GM12878 (cell line): ENCODE results near the gene LENG9. TPM values are rescaled to one million over a fixed set of nuclear protein-coding genes. Genes with fewer than 3 reads are reported as not detected.

Experiments
- ATAC-seq: fragments of 200-7000 bp; cut with Tn5 transposase; 3 replicates; pipeline ENCODE4 v1.9.1; 2020; ENCODE audit warnings: mild to moderate bottlenecking, moderate library complexity
- BruUV-seq: library from RNA; stranded (reverse); fragments of 400-500 nt; replicated peaks from 2 replicates; lab custom pipeline; 2021; lab: Mats Ljungman, UMichigan
- CTCF ChIA-PET: fragments of 300-600 bp; sonication (Branson Sonifier 250); formaldehyde crosslinking; extraction: SDS; loops from one replicate; lab custom pipeline; 2021; ENCODE audit warnings: inconsistent platforms; lab: Yijun Ruan, JAX
- POLR2A ChIA-PET: fragments of 350-600 bp; formaldehyde crosslinking; extraction: SDS; loops from one replicate; lab custom pipeline; 2021; ENCODE audit warnings: inconsistent platforms; lab: Charles Lee
- RAD21 ChIA-PET: fragments of 300-600 bp; sonication (Branson Sonifier 250); formaldehyde crosslinking; loops from one replicate; lab custom pipeline; 2023; ENCODE audit warnings: antibody characterized with exemption; ENCODE audit not compliant: unreplicated experiment; lab: Charles Lee
- SMC1A ChIA-PET: fragments of 300-600 bp; sonication (Branson Sonifier 250); formaldehyde crosslinking; loops from one replicate; lab custom pipeline; 2023; ENCODE audit not compliant: unreplicated experiment, uncharacterized antibody; lab: Charles Lee
- DNase-seq: peaks from one replicate; pipeline ENCODE4 v3.0.0-alpha.2; 2011; ENCODE audit warnings: low read depth, low spot score
- FAIRE-seq: peaks from 3 replicates; lab custom pipeline; 2011; peaks lifted over from hg19 to GRCh38; lab: Jason Lieb, UNC
- H2AFZ ChIP-seq: 2 replicates; pipeline ENCODE4 v1.6.0; 2011; ENCODE audit warnings: low read depth, low read length, control low read depth; ENCODE audit not compliant: control insufficient read depth
- H3K27ac ChIP-seq: 2 replicates; pipeline ENCODE4 v1.5.1; 2011; ENCODE audit warnings: control low read depth; ENCODE audit not compliant: control insufficient read depth, insufficient read depth
- H3K27me3 ChIP-seq, 2 experiments: replicated peaks in 1 of 2; 2 replicates each; pipeline versions ENCODE4 v1.6.0 to v1.6.1; 2011; ENCODE audit warnings: low read length in 1 of 2; ENCODE audit not compliant: control insufficient read depth in 2 of 2, insufficient read depth in 2 of 2
- H3K36me3 ChIP-seq, 2 experiments: 2 replicates each; pipeline ENCODE4 v1.5.1; 2011; ENCODE audit warnings: low read length in 1 of 2; ENCODE audit not compliant: control insufficient read depth in 2 of 2, insufficient read depth in 2 of 2
- H3K4me1 ChIP-seq: 2 replicates; pipeline ENCODE4 v1.6.1; 2011; ENCODE audit warnings: mild to moderate bottlenecking, low read length, moderate library complexity, mixed read lengths; ENCODE audit not compliant: control insufficient read depth, insufficient read depth
- H3K4me2 ChIP-seq: 2 replicates; pipeline ENCODE4 v1.6.0; 2011; ENCODE audit warnings: control low read depth; ENCODE audit not compliant: control insufficient read depth, insufficient read depth
- H3K4me3 ChIP-seq: fragments of 200-600 bp; sonication (generic); 2 replicates; pipeline ENCODE4 v1.5.1; 2016
- H3K79me2 ChIP-seq: 2 replicates; pipeline ENCODE4 v1.6.0; 2011; ENCODE audit warnings: low read length; ENCODE audit not compliant: control insufficient read depth, insufficient read depth
- H3K9ac ChIP-seq: 2 replicates; pipeline ENCODE4 v1.8.0; 2011; ENCODE audit warnings: low read length, control low read depth, mixed read lengths; ENCODE audit not compliant: control insufficient read depth, insufficient read depth
- H3K9me3 ChIP-seq: replicated peaks from 3 replicates; pipeline ENCODE4 v1.5.1; 2011; ENCODE audit warnings: mild to moderate bottlenecking, low read length; ENCODE audit not compliant: control insufficient read depth, insufficient read depth
- H4K20me1 ChIP-seq: 2 replicates; pipeline ENCODE4 v1.6.0; 2011; ENCODE audit not compliant: control insufficient read depth, insufficient read depth
- CHD4 ChIP-seq: fragments of 200-600 bp; sonication (generic); IDR thresholded peaks from 2 replicates; pipeline ENCODE4 v1.6.1; 2016; ENCODE audit warnings: mild to moderate bottlenecking
- EGR1 ChIP-seq, 2 experiments: IDR thresholded peaks; 1 replicate in 1 of 2; 2 replicates in 1 of 2; pipeline ENCODE4 v1.6.1; 2011 to 2012; ENCODE audit warnings: low read depth in 2 of 2, low read length in 2 of 2, borderline replicate concordance in 1 of 2, mild to moderate bottlenecking in 1 of 2, moderate library complexity in 1 of 2
- IRF4 ChIP-seq: IDR thresholded peaks from 2 replicates; pipeline ENCODE4 v1.6.1; 2011; ENCODE audit warnings: low read depth, low read length
- LARP7 ChIP-seq: fragments of 450-650 bp; IDR thresholded peaks from 2 replicates; pipeline ENCODE4 v1.6.1; 2017; ENCODE audit warnings: mild to moderate bottlenecking
- MEF2B ChIP-seq: fragments of 450-650 bp; IDR thresholded peaks from 2 replicates; pipeline ENCODE4 v1.6.1; 2018; ENCODE audit warnings: mild to moderate bottlenecking, moderate library complexity; ENCODE audit not compliant: partially characterized antibody, poor library complexity, severe bottlenecking
- NFXL1 ChIP-seq: fragments of 450-650 bp; IDR thresholded peaks from 2 replicates; pipeline ENCODE4 v1.6.1; 2017; ENCODE audit warnings: antibody characterized with exemption, mild to moderate bottlenecking, borderline replicate concordance
- NFYA ChIP-seq: IDR thresholded peaks from 2 replicates; pipeline ENCODE4 v1.6.1; 2011; ENCODE audit warnings: low read depth, mild to moderate bottlenecking, low read length, improper control_type of control experiment, borderline replicate concordance
- POLR2A ChIP-seq: IDR thresholded peaks from 2 replicates; pipeline ENCODE4 v1.6.1; 2011; ENCODE audit warnings: low read depth, mild to moderate bottlenecking, low read length
- POU2F2 ChIP-seq: IDR thresholded peaks from 3 replicates; pipeline ENCODE4 v1.6.1; 2011; ENCODE audit warnings: low read depth, mild to moderate bottlenecking, low read length, borderline replicate concordance
- RCOR1 ChIP-seq: conservative IDR thresholded peaks from 2 replicates; pipeline ENCODE4 v1.6.1; 2012; ENCODE audit warnings: low read depth, low read length, improper control_type of control experiment
- STAT1 ChIP-seq: fragments of 450-650 bp; conservative IDR thresholded peaks from 2 replicates; pipeline ENCODE4 v1.6.1; 2014; ENCODE audit warnings: antibody characterized with exemption, mild to moderate bottlenecking
- ZBED1 ChIP-seq: IDR thresholded peaks from 2 replicates; pipeline ENCODE4 v1.6.1; 2016; ENCODE audit warnings: borderline replicate concordance
- ZNF24 ChIP-seq: fragments of 450-650 bp; IDR thresholded peaks from 2 replicates; pipeline ENCODE4 v1.6.1; 2017; ENCODE audit warnings: antibody characterized with exemption, mild to moderate bottlenecking
- ZNF384 ChIP-seq: IDR thresholded peaks from 2 replicates; pipeline ENCODE4 v1.6.1; 2012; ENCODE audit warnings: low read depth, mild to moderate bottlenecking, low read length, improper control_type of control experiment, borderline replicate concordance
- WGBS: methylation state at CpG from one replicate; pipeline ENCODE4 v1.1.6; 2016; ENCODE audit warnings: low lambda C conversion rate; ENCODE audit not compliant: insufficient replicate concordance, insufficient coverage; ENCODE audit errors: missing lambda C conversion rate; 5-methylcytosine and 5-hydroxymethylcytosine counted together
- in situ Hi-C: fragments of 300-500 bp; cut with MboI; formaldehyde crosslinking; loops from 9 replicates; pipeline ENCODE4 v1.14.3; 2018; ENCODE audit warnings: mixed read lengths
- intact Hi-C: fragments of 100-400 bp; cut with micrococcal nuclease; formaldehyde crosslinking; loops from one replicate; pipeline ENCODE4 v1.14.2; 2022; ENCODE audit not compliant: unreplicated experiment
- polyA plus RNA-seq, 11 experiments: library from polyadenylated mRNA; depleted of rRNA in 4 of 11; unstranded in 6 of 11; stranded (reverse) in 5 of 11; fragments of >200 nt; fragmentation: Nextera tagmentation in 4 of 11; fragmentation: Illumina TruSeq in 1 of 11; extraction: Ambion mirVana in 4 of 11; extraction: Trizol in 1 of 11; gene quantifications; 1 replicate in 1 of 11; 2 replicates in 10 of 11; pipeline versions ENCODE4 v1.2.1 to v1.2.3, GENCODE V29; 2011 to 2016; ENCODE audit warnings: inconsistent platforms in 2 of 11, missing spikeins in 2 of 11, low read depth in 1 of 11
- total RNA-seq, 4 experiments: library from RNA; depleted of rRNA in 3 of 4; stranded (reverse); fragments of >200 nt in 3 of 4; fragmentation: Illumina TruSeq in 1 of 4; extraction: Trizol in 1 of 4; gene quantifications; 2 replicates each; pipeline versions ENCODE4 v1.2.1 to v1.2.3, GENCODE V29; 2013 to 2021

Gene LENG9
- total and polyA plus RNA-seq, 10 of the 15 experiments (the other 5 are each of a cell fraction or from before 2014, with no cell fraction given), result 0.09 to 2.9 (median 0.76) TPM; not detected in 1

DNA sequence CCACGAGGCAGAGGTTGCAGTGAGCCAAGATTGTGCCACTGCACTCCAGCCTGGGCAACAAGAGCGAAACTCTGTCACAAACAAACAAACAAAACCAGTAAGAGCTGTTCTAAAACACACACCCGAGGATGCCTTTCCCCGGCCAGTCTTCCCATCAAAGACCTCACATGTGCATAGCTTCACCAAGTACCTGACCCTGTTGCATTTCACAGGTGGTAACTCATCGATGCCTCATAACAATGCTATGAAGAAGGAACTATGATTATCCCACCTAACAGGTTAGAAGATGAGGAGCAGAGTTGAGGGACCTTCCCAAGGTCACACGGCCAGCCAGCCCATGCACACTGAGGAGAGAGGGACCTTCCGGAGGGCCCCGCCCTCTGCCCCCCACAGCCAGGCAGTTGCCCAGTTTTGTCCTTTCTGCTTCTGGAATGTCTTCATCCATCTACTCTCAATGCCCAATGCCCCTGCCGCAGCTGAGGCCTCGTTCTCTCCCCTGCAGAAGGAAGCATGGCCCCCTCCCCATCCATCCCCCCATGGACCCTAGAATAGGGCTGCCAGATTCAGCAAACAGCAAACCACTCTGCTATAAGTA, 31.3 kb downstream of the LENG9 start:
- FAIRE-seq (no peak), DNase-seq (no peak), ATAC-seq (no peak)
- ChIA-PET POLR2A (no interaction called here), CTCF (no interaction called here), SMC1A (no interaction called here), RAD21 (no interaction called here)
- Histone ChIP-seq H4K20me1 (no peaks in the 10 kb centered on the region; the same call in 1 of the 2 replicates), H3K9me3 (no peaks in the 10 kb centered on the region), H3K79me2 (no peaks in the 10 kb centered on the region), H3K4me2 (no peak overlapping the region), H3K4me1 (no peaks in the 10 kb centered on the region), H3K36me3 (no peaks in the 10 kb centered on the region; a peak in 1 of 4 replicates), H2AFZ (no peak overlapping the region), H3K27ac (no peak overlapping the region), H3K9ac (no peak overlapping the region), H3K27me3 (no peaks in the 10 kb centered on the region), H3K4me3 (no peak overlapping the region)
- no peak for TF ChIP-seq CHD4
- TF ChIP-seq POLR2A, result no peak
- TF ChIP-seq LARP7, result no peak
- no peak for TF ChIP-seq ZNF24
- no peak for TF ChIP-seq STAT1
- no peak for TF ChIP-seq NFXL1
- TF ChIP-seq RCOR1, result no peak
- in situ Hi-C loops (no loop called here), intact Hi-C loops (no loop called here)
- 64% methylated on average over 10 of the region's 10 CpGs for WGBS
- BruUV-seq, result no TSS peak

GRCh38 chr19:54431255-54431838, 32.2 kb downstream of the LENG9 start:
- POLR2A ChIA-PET, result interaction anchor here (1.0 kb wide), 2 partner anchors 15 to 17 kb away, joined by 3 read pairs; partner anchors contain the start of gene LENG8
- no peaks in the 10 kb centered on the region for H3K4me1 ChIP-seq
- FAIRE-seq, result no peak
- BruUV-seq, result no TSS peak
- no peaks in the 10 kb centered on the region; a peak in 1 of 4 replicates for H3K36me3 ChIP-seq
- no peak overlapping the region for H2AFZ ChIP-seq
- TF ChIP-seq IRF4 (no peak), NFYA (no peak), ZNF384 (no peak), ZBED1 (no peak), POU2F2 (no peak), EGR1 (IDR thresholded peaks at IDR 0.05; ENCODE audit: borderline replicate concordance in 1 of 2, low read depth in 2 of 2, low read length in 2 of 2) (no peak), MEF2B (no peak)
- TF ChIP-seq, all 136 proteins: peak for 0
- 96% methylated on average over 4 of the region's 11 CpGs for WGBS
- Histone ChIP-seq H3K4me3 (no peak overlapping the region), H3K9me3 (no peaks in the 10 kb centered on the region), H4K20me1 (no peaks in the 10 kb centered on the region; the same call in 1 of the 2 replicates), H3K27me3 (no peaks in the 10 kb centered on the region; a peak in 1 of 4 replicates), H3K4me2 (no peak overlapping the region), H3K27ac (no peak overlapping the region), H3K9ac (no peak overlapping the region), H3K79me2 (no peaks in the 10 kb centered on the region)
- DNase-seq (no peak), ATAC-seq (no peak)
- intact Hi-C loops (no loop called here), in situ Hi-C loops (no loop called here)
- ChIA-PET SMC1A (no interaction called here), RAD21 (no interaction called here), CTCF (no interaction called here)
